IMR-90 (cell line): Measurements from ENCODE around the gene CAMTA1. TPM values are rescaled to one million over a fixed set of nuclear protein-coding genes. Genes with fewer than 3 reads are reported as not detected.

Experiments used
- ATAC-seq: fragments of 200-7000 bp; cut with Tn5 transposase; 2 replicates; pipeline ENCODE4 v1.9.1; 2020; ENCODE audit warnings: low read depth, mild to moderate bottlenecking, moderate library complexity
- BruUV-seq: library from RNA; stranded (reverse); fragments of 400-500 nt; replicated peaks from 2 replicates; lab custom pipeline; 2021; lab: Mats Ljungman, UMichigan
- CTCF ChIA-PET: fragments of 300-600 bp; formaldehyde crosslinking; extraction: SDS; loops from one replicate; lab custom pipeline; 2021; ENCODE audit warnings: antibody characterized with exemption; lab: Yijun Ruan, JAX
- POLR2A ChIA-PET: fragments of 300-600 bp; sonication (Branson Sonifier 250); formaldehyde crosslinking; loops from one replicate; lab custom pipeline; 2022; ENCODE audit warnings: antibody characterized with exemption; ENCODE audit not compliant: unreplicated experiment; lab: Charles Lee
- DNase-seq: peaks from one replicate; pipeline ENCODE4 v3.0.0; 2013
- H2AFZ ChIP-seq: replicated peaks from 2 replicates; pipeline ENCODE3; 2013; ENCODE audit warnings: low read length, mild to moderate bottlenecking; ENCODE audit not compliant: poor library complexity
- H2AK5ac ChIP-seq: 2 replicates; pipeline ENCODE4 v1.6.1; 2013; ENCODE audit warnings: low read depth, low read length, inconsistent platforms
- H2AK9ac ChIP-seq: replicated peaks from 2 replicates; pipeline ENCODE3; 2013; ENCODE audit warnings: mild to moderate bottlenecking, low read depth, low read length, moderate library complexity; ENCODE audit not compliant: poor library complexity
- H2BK120ac ChIP-seq: 2 replicates; pipeline ENCODE4 v1.6.1; 2013; ENCODE audit warnings: low read depth, low read length, inconsistent platforms
- H2BK15ac ChIP-seq: 3 replicates; pipeline ENCODE4 v1.6.1; 2013; ENCODE audit warnings: low read depth, low read length, inconsistent platforms
- H2BK20ac ChIP-seq: 2 replicates; pipeline ENCODE4 v1.6.1; 2013; ENCODE audit warnings: low read depth, mild to moderate bottlenecking, inconsistent platforms, low read length, moderate library complexity
- H2BK5ac ChIP-seq: 2 replicates; pipeline ENCODE4 v1.6.1; 2013; ENCODE audit warnings: mild to moderate bottlenecking, low read depth, low read length, inconsistent platforms; ENCODE audit not compliant: poor library complexity, severe bottlenecking
- H3K14ac ChIP-seq: replicated peaks from 2 replicates; pipeline ENCODE4 v1.6.1; 2013; ENCODE audit warnings: low read depth, low read length, inconsistent platforms
- H3K18ac ChIP-seq: 2 replicates; pipeline ENCODE4 v1.6.1; 2013; ENCODE audit warnings: low read depth, low read length, control low read depth
- H3K23ac ChIP-seq: 2 replicates; pipeline ENCODE4 v1.6.1; 2013; ENCODE audit warnings: low read depth, low read length, inconsistent platforms
- H3K27ac ChIP-seq: 2 replicates; pipeline ENCODE4 v1.5.1; 2013; ENCODE audit warnings: mild to moderate bottlenecking, control low read depth, low read length; ENCODE audit not compliant: insufficient read depth
- H3K27me3 ChIP-seq: 2 replicates; pipeline ENCODE4 v1.6.1; 2013; ENCODE audit warnings: low read length; ENCODE audit not compliant: control insufficient read depth, insufficient read depth
- H3K36me3 ChIP-seq: 2 replicates; pipeline ENCODE4 v1.6.1; 2013; ENCODE audit warnings: low read length, mixed read lengths; ENCODE audit not compliant: control insufficient read depth, insufficient read depth
- H3K4ac ChIP-seq: 2 replicates; pipeline ENCODE4 v1.6.1; 2013; ENCODE audit warnings: low read depth, low read length, inconsistent platforms
- H3K4me1 ChIP-seq: 2 replicates; pipeline ENCODE4 v1.6.1; 2013; ENCODE audit warnings: low read length, mixed read lengths; ENCODE audit not compliant: control insufficient read depth, insufficient read depth
- H3K4me2 ChIP-seq: 2 replicates; pipeline ENCODE4 v1.6.1; 2013; ENCODE audit warnings: low read depth, mild to moderate bottlenecking, control low read depth, low read length, moderate library complexity
- H3K4me3 ChIP-seq: 2 replicates; pipeline ENCODE4 v1.5.1; 2013; ENCODE audit warnings: low read depth, mild to moderate bottlenecking, control low read depth, low read length, moderate library complexity; ENCODE audit not compliant: insufficient read depth
- H3K56ac ChIP-seq: 2 replicates; pipeline ENCODE4 v1.6.1; 2013; ENCODE audit warnings: low read length, inconsistent platforms; ENCODE audit not compliant: insufficient read depth; ENCODE audit errors: extremely low read depth
- H3K79me1 ChIP-seq, 2 experiments: 2 replicates each; pipeline ENCODE4 v1.6.1; 2013; ENCODE audit warnings: low read length in 2 of 2, inconsistent platforms in 1 of 2, low read depth in 1 of 2
- H3K9ac ChIP-seq: 2 replicates; pipeline ENCODE4 v1.6.1; 2013; ENCODE audit warnings: low read depth, low read length, control low read depth
- H3K9me1 ChIP-seq: 2 replicates; pipeline ENCODE4 v1.6.1; 2013; ENCODE audit warnings: low read length, inconsistent platforms; ENCODE audit not compliant: insufficient read depth
- H3K9me3 ChIP-seq: 2 replicates; pipeline ENCODE4 v1.6.1; 2013; ENCODE audit warnings: low read length; ENCODE audit not compliant: control insufficient read depth, insufficient read depth
- H4K20me1 ChIP-seq: 2 replicates; pipeline ENCODE4 v1.6.1; 2013; ENCODE audit warnings: low read length, inconsistent platforms; ENCODE audit not compliant: insufficient read depth
- H4K5ac ChIP-seq: 2 replicates; pipeline ENCODE4 v1.6.1; 2013; ENCODE audit warnings: mild to moderate bottlenecking, low read depth, low read length, control low read depth
- H4K8ac ChIP-seq, 2 experiments: 2 replicates each; pipeline ENCODE4 v1.6.1; 2013; ENCODE audit warnings: low read depth in 2 of 2, low read length in 2 of 2, control low read depth in 1 of 2, inconsistent platforms in 1 of 2
- H4K91ac ChIP-seq: 2 replicates; pipeline ENCODE4 v1.6.1; 2013; ENCODE audit warnings: low read depth, low read length, inconsistent platforms; ENCODE audit not compliant: insufficient read depth
- CEBPB ChIP-seq: IDR thresholded peaks from 2 replicates; pipeline ENCODE4 v1.6.1; 2012; ENCODE audit warnings: low read depth, low read length, improper control_type of control experiment
- CHD1 ChIP-seq: IDR thresholded peaks from 2 replicates; pipeline ENCODE4 v1.6.1; 2012; ENCODE audit warnings: low read depth, low read length, improper control_type of control experiment
- MAFK ChIP-seq: IDR thresholded peaks from 2 replicates; pipeline ENCODE4 v1.6.1; 2012; ENCODE audit warnings: low read depth, low read length, improper control_type of control experiment
- MXI1 ChIP-seq: IDR thresholded peaks from 2 replicates; pipeline ENCODE4 v1.6.1; 2012; ENCODE audit warnings: low read depth, mild to moderate bottlenecking, low read length, moderate library complexity, borderline replicate concordance
- NFE2L2 ChIP-seq: fragments of 150-350 bp; IDR thresholded peaks from 2 replicates; pipeline ENCODE4 v1.6.1; 2016; ENCODE audit warnings: low read depth, mild to moderate bottlenecking, low read length
- POLR2A ChIP-seq: IDR thresholded peaks from 2 replicates; pipeline ENCODE4 v1.6.1; 2012; ENCODE audit warnings: mild to moderate bottlenecking, low read depth, low read length
- RAD21 ChIP-seq: IDR thresholded peaks from 2 replicates; pipeline ENCODE4 v1.6.1; 2012; ENCODE audit warnings: low read length, improper control_type of control experiment
- RFX5 ChIP-seq: IDR thresholded peaks from 2 replicates; pipeline ENCODE4 v1.8.0; 2012; ENCODE audit warnings: low read depth, mild to moderate bottlenecking, low read length, moderate library complexity
- SMC3 ChIP-seq: fragments of 150-350 bp; IDR thresholded peaks from 2 replicates; pipeline ENCODE4 v1.6.1; 2016; ENCODE audit warnings: low read depth, mild to moderate bottlenecking, antibody characterized with exemption, low read length, moderate library complexity
- WGBS, 2 experiments: methylation state at CpG; one replicate each; pipeline versions ENCODE4 v1.1.5 to v1.1.7; 2013; ENCODE audit warnings: missing lambda C conversion rate in 2 of 2; ENCODE audit not compliant: insufficient read length in 1 of 2; ENCODE audit errors: extremely low coverage in 2 of 2; 5-methylcytosine and 5-hydroxymethylcytosine counted together
- dilution Hi-C: fragments of 300-500 bp; cut with HindIII; formaldehyde crosslinking; loops from one replicate; pipeline ENCODE4 v1.14.3; 2018; ENCODE audit warnings: low sequenced_read_pairs; ENCODE audit not compliant: unreplicated experiment
- in situ Hi-C: fragments of 300-500 bp; cut with MboI; formaldehyde crosslinking; loops from 3 replicates; pipeline ENCODE4 v1.14.3; 2019; ENCODE audit warnings: low sequenced_read_pairs, inconsistent platforms, mixed read lengths
- intact Hi-C: fragments of 100-400 bp; cut with micrococcal nuclease; formaldehyde crosslinking; loops from 2 replicates; pipeline ENCODE4 v1.10.0; 2022
- polyA plus RNA-seq, 3 experiments: library from polyadenylated mRNA; depleted of rRNA; stranded (reverse); fragments of >200 nt; gene quantifications; 2 replicates each; pipeline ENCODE4 v1.2.3, GENCODE V29; 2012; ENCODE audit warnings: low replicate concordance in 1 of 3
- total RNA-seq: library from RNA; depleted of rRNA; stranded (reverse); fragments of >200 nt; gene quantifications from 2 replicates; pipeline ENCODE4 v1.2.3, GENCODE V29; 2012
- TF ChIP-seq, protein P1 (sequence below): fragments of 150-350 bp; IDR thresholded peaks from 2 replicates; pipeline ENCODE4 v1.6.1; 2017; ENCODE audit warnings: mild to moderate bottlenecking, antibody characterized with exemption, low read length, low read depth
- TF ChIP-seq, protein P2 (sequence below): fragments of 150-350 bp; IDR thresholded peaks from 2 replicates; pipeline ENCODE4 v1.6.1; 2016; ENCODE audit warnings: low read depth, mild to moderate bottlenecking, low read length, moderate library complexity, borderline replicate concordance

CAMTA1 gene
- total and polyA plus RNA-seq, 2 of the 4 experiments (the other 2 are of a cell fraction): 35.5 to 74.3 TPM

DNA sequence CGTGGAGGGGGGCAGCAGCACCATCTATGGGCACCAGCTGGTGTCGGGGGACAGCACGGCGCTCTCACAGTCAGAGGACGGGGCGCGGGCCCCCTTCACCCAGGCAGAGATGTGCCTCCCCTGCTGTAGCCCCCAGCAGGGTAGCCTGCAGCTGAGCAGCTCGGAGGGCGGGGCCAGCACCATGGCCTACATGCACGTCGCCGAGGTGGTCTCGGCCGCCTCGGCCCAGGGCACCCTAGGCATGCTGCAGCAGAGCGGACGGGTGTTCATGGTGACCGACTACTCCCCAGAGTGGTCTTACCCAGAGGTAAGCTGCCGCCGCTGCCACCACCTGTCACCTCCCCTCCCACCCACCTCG, 879.6 kb downstream of the CAMTA1 start:
- Histone ChIP-seq H3K9ac (no peak overlapping the region), H4K91ac (no peak overlapping the region), H3K36me3 (no peaks in the 10 kb centered on the region), H3K79me1 (no peaks in the 10 kb centered on the region), H2AK9ac (no peak overlapping the region), H3K4ac (no peak overlapping the region), H2BK5ac (no peak overlapping the region), H4K8ac (no peak overlapping the region), H2BK15ac (no peak overlapping the region), H3K23ac (no peak overlapping the region), H3K4me1 (no peaks in the 10 kb centered on the region; the same call in 1 of the 2 replicates), H3K9me1 (no peaks in the 10 kb centered on the region), H3K4me2 (no peak overlapping the region), H3K14ac (no peak overlapping the region), H2AK5ac (no peak overlapping the region), H2BK120ac (no peak overlapping the region), H2AFZ (no peak overlapping the region), H4K5ac (no peak overlapping the region), H3K4me3 (no peak overlapping the region), H3K27ac (no peak overlapping the region), H2BK20ac (no peak overlapping the region), H3K9me3 (no peaks in the 10 kb centered on the region), H3K18ac (no peak overlapping the region), H3K27me3 (peaks cover 17% of the 10 kb centered on the region), H4K20me1 (no peaks in the 10 kb centered on the region), H3K56ac (no peak overlapping the region)
- DNase-seq (no peak), ATAC-seq (no peak)
- TF ChIP-seq CEBPB: no peak
- TF ChIP-seq, protein P1, sequence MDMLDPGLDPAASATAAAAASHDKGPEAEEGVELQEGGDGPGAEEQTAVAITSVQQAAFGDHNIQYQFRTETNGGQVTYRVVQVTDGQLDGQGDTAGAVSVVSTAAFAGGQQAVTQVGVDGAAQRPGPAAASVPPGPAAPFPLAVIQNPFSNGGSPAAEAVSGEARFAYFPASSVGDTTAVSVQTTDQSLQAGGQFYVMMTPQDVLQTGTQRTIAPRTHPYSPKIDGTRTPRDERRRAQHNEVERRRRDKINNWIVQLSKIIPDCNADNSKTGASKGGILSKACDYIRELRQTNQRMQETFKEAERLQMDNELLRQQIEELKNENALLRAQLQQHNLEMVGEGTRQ: no peak
- TF ChIP-seq, protein P2, sequence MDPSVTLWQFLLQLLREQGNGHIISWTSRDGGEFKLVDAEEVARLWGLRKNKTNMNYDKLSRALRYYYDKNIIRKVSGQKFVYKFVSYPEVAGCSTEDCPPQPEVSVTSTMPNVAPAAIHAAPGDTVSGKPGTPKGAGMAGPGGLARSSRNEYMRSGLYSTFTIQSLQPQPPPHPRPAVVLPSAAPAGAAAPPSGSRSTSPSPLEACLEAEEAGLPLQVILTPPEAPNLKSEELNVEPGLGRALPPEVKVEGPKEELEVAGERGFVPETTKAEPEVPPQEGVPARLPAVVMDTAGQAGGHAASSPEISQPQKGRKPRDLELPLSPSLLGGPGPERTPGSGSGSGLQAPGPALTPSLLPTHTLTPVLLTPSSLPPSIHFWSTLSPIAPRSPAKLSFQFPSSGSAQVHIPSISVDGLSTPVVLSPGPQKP: no peak
- TF ChIP-seq RAD21: no peak
- TF ChIP-seq SMC3: no peak
- TF ChIP-seq POLR2A: no peak
- TF ChIP-seq NFE2L2: no peak
- TF ChIP-seq MAFK: no peak
- TF ChIP-seq CHD1: no peak
- no peak for TF ChIP-seq MXI1
- no peak for TF ChIP-seq RFX5
- BruUV-seq: no TSS peak
- WGBS, 2 experiments: 91% methylated on average over 15 of the region's 21 CpGs; no CpG with 5 or more reads in 1 of the 2 experiments
- intact Hi-C loops (loop anchor here (5.0 to 10.0 kb wide), 2 partner anchors 357 to 650 kb away; partner anchors contain the start of gene SLC45A1), in situ Hi-C loops (loop anchor here (5.0 to 25.0 kb wide), 2 partner anchors 87 to 647 kb away; partner anchors contain the start of gene SLC45A1), dilution Hi-C loops (no loop called here)
- CTCF ChIA-PET: interaction anchor here (0.9 to 9.2 kb wide), 2 partner anchors 89 to 238 kb away, joined by 3 to 108 read pairs; no protein-coding TSS in a partner anchor
- POLR2A ChIA-PET: interaction anchor here (0.6 kb wide), 1 partner anchor 97 kb away, joined by 4 read pairs; no protein-coding TSS in a partner anchor
